Retinal pigment epithelial cell (primary cell): ENCODE measurements around the gene RELL1.

Source experiments
- DNase-seq: peaks from one replicate; pipeline ENCODE4 v3.0.0-alpha.2; 2010; ENCODE audit warnings: low read depth
- H3K4me3 ChIP-seq: 2 replicates; pipeline ENCODE4 v1.5.1; 2011; ENCODE audit warnings: mild to moderate bottlenecking, low read length, control low read depth, moderate library complexity
- TF ChIP-seq, protein P1 (sequence below): conservative IDR thresholded peaks from 2 replicates; pipeline ENCODE4 v1.5.1; 2011; ENCODE audit warnings: low read depth, low read length, control low read depth, inconsistent platforms

The RELL1 gene

DNA sequence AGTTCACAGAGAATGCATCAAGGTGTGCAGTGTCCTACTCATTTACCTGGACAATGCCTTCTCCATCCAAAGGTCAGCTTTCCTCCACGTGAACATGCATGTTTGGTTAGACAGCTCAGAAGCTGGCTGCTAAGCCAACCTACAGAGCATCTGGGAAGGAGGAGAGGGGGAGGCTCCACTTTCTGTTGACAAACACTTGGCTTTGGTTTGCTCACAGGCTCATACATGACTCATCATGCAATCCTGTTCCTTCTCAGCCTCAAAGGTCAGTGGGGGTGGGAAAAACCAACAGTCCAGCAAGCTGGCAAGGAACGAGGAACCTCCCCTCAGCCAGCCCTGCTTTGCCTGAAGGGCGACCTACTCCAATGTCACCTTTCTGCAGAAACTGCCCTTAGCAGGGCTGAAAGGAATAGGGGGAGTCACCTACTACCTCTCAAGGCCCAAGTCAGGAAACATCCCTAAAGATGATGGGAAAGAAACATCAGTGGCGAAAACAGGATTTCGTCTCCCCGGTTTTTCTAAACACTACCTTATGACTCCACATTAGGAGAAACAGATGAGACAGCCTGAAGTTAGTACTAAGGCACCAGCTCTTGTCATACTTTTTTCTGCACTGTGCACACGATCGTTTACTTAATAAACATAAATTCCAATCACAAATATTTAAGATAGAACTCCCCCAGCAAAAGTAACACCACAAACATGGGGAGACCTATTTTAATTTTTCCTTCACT, 37.9 kb downstream of the RELL1 start:
- H3K4me3 ChIP-seq = no peak overlapping the region

DNA sequence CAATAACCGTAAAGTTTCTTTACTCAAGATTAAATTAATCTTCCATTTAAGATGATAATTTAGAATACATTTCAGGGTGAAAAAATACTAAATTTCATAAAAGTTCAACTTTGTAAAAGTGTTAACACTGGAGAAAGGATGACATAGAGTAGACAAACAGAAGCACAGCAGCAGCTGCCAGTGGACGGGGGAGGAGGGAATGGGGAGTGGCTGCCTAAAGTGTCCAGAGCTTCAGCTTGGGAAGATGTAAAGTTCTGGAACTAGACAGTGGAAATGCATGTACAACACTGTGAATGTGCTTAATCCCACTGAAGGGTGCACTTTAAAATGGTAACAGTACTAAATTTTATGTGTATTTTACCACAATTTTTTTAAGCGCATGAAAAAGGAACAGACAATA, 39.9 kb downstream of the RELL1 start:
- TF ChIP-seq, protein P1, sequence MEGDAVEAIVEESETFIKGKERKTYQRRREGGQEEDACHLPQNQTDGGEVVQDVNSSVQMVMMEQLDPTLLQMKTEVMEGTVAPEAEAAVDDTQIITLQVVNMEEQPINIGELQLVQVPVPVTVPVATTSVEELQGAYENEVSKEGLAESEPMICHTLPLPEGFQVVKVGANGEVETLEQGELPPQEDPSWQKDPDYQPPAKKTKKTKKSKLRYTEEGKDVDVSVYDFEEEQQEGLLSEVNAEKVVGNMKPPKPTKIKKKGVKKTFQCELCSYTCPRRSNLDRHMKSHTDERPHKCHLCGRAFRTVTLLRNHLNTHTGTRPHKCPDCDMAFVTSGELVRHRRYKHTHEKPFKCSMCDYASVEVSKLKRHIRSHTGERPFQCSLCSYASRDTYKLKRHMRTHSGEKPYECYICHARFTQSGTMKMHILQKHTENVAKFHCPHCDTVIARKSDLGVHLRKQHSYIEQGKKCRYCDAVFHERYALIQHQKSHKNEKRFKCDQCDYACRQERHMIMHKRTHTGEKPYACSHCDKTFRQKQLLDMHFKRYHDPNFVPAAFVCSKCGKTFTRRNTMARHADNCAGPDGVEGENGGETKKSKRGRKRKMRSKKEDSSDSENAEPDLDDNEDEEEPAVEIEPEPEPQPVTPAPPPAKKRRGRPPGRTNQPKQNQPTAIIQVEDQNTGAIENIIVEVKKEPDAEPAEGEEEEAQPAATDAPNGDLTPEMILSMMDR = no peak
- DNase-seq = no peak
- H3K4me3 ChIP-seq = no peak overlapping the region

More for the DNA sequence above, 37.9 kb downstream of the RELL1 start:
- DNase-seq = peak; percentile 85
- TF ChIP-seq, protein P1 = no peak

DNA sequence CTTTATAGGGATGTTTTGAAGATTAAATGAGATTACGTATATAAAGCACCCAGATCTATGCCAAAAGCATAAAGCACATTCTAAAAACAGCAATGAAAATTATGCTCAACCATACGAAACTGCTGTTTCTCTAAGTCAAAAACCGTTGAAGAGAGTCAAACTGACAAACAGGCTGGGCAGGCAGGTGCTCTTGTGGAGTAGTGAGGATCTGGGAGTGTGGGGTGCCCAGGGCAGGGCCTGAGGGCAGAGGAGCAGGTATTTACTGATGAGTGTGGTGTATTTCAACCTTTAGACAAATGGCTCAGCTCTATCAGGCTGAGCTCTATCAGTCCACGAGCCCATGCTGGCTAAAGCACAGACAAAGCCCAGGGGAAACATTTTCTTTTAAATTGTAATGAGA, 40.4 kb downstream of the RELL1 start:
- H3K4me3 ChIP-seq = no peak overlapping the region
- DNase-seq = no peak
- TF ChIP-seq, protein P1 = no peak

DNA sequence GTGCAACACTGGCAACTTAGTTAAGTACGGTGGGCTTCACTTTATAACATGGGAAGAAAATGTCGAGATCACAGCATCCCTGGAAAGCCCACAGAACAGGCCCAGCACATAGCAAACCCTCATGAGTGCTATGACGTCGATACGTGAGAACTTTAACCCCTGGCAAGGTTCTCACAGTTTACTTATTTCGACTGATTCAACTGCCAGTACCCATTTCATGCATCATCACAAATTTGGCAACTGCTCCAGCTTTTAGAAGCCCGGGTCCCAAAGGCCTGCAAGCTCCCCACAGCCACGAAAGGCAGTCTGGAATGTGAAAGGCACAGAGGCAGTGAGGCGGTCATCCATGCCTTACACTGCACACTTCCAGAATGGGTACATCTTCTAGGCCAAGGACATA, 41.2 kb downstream of the RELL1 start:
- TF ChIP-seq, protein P1 = no peak
- peak; percentile 28 for DNase-seq
- no peak overlapping the region for H3K4me3 ChIP-seq

DNA sequence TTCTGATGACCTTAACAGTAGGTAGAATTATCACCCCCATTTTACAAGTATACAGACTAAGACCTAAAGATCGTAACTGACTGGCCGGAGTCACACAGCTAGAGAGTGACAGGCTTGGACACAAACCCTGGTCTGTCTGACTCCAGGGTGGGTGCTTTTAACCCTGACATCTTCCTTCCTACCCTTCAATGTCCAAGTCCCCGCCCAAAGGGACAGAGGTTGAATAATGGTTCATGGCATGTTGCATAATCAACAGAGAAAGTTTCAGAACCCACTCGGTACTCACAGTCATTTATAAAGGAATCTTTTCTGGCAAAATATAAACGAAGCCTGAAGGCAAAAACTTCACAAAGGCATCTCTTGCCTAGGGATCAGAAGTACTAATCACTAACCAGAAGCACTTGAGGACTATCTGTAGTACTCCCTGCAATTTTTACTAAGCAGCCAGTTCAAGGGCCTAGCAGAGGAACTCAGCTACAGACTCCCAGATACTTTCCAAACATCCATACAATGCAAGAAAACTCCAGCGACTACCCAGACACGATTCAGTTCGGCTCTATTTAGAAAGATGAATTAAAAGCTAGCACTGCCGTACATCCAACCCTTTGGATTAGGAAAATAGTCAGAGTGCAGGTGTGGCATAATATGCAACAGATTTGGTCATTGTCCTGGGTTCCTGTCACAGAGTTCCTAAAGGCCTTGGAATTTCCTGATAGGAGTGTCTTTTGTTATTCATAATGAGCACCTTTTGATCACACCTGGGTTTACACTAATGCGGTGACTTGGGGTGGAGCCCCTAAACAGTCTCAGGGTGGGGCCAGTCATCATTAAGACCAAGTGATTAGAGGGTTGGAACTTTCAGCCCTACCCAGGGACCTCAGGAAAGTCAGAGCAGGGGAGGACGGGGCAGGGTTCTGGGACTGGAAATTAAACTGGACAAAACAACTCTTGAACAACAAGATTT, 44.0 kb downstream of the RELL1 start:
- no peak overlapping the region for H3K4me3 ChIP-seq
- DNase-seq = no peak
- TF ChIP-seq, protein P1 = no peak

DNA sequence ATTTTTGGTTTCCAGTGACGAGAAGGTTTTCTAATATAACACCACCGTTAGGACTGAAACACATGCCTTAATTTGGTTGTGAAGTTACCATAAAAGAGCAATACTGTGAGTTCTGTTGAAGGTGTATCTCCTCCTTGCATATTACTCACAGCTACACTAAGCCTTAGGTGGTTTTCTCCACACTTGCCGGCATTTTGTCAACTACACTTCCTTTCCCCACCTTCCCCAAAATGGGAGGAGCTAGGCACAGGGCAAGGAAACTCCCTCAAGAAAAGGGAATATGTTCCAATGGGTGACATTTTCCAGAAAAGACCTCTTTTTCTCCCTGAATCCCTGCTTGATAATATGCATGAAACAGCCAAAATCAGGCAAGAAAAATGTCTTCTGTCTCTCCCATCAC, 44.8 kb downstream of the RELL1 start:
- DNase-seq = no peak
- TF ChIP-seq, protein P1 = no peak

More for the DNA sequence above, 44.8 kb downstream of the RELL1 start:
- H3K4me3 ChIP-seq = no peak overlapping the region
